Type B pancreatic cell (in vitro differentiated cells): Measurements from ENCODE around the gene COX6B1. TPM values are rescaled to one million over a fixed set of nuclear protein-coding genes. Genes with fewer than 3 reads are reported as not detected.

Experiments
- DNase-seq: peaks from one replicate; pipeline ENCODE4 v3.0.0; 2021; ENCODE audit warnings: mixed read lengths; ENCODE audit not compliant: unreplicated experiment; ENCODE audit errors: extremely low spot score
- H3K27ac Mint-ChIP-seq: 2 replicates; pipeline ENCODE4 v1.8.0; 2021; ENCODE audit warnings: mild to moderate bottlenecking, mixed read lengths
- H3K27me3 Mint-ChIP-seq: 2 replicates; pipeline ENCODE4 v1.8.0; 2021; ENCODE audit warnings: mixed read lengths
- H3K36me3 Mint-ChIP-seq: 2 replicates; pipeline ENCODE4 v1.8.0; 2021; ENCODE audit warnings: mixed read lengths
- H3K4me1 Mint-ChIP-seq: one replicate; pipeline ENCODE4 v1.8.0; 2021; ENCODE audit warnings: mixed read lengths; ENCODE audit not compliant: unreplicated experiment
- H3K4me3 Mint-ChIP-seq: 2 replicates; pipeline ENCODE4 v1.8.0; 2021; ENCODE audit warnings: mild to moderate bottlenecking, mixed read lengths
- H3K9me3 Mint-ChIP-seq: 2 replicates; pipeline ENCODE4 v1.8.0; 2021; ENCODE audit warnings: mixed read lengths
- CTCF ChIP-seq: fragments of 200-600 bp; sonication (generic); conservative IDR thresholded peaks from 2 replicates; pipeline ENCODE4 v1.5.0; 2021; ENCODE audit warnings: antibody characterized with exemption, mild to moderate bottlenecking
- total RNA-seq: library from RNA; stranded (reverse); gene quantifications from 2 replicates; pipeline ENCODE4 v1.2.1, GENCODE V29; 2021; ENCODE audit warnings: low replicate concordance

COX6B1 gene
- total RNA-seq, 1 donor from 2014 or later = 408 TPM

DNA sequence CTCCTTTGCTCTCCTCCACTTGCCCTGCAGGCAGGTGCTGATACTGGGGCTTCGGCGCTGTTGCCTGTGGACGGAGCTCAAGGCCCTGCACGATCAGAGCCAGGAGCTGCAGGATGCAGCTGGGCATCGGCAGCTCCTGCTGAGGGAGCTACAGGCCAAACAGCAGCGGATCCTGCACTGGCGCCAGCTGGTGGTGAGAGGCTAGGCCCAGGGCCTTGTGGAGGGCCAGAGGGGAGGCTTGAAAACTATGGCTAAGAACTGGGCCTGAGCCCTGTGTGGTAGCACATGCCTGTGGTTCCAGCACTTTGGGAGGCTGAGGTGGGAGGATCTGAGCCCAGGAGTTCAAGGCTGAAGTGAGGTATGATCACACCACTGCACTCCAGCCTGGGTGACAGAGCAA, 29.3 kb upstream of the COX6B1 start:
- H3K36me3 Mint-ChIP-seq = no peaks in the 10 kb centered on the region
- DNase-seq = no peak
- no peaks in the 10 kb centered on the region for H3K9me3 Mint-ChIP-seq
- H3K4me3 Mint-ChIP-seq = no peak overlapping the region
- no peaks in the 10 kb centered on the region for H3K4me1 Mint-ChIP-seq
- H3K27ac Mint-ChIP-seq = no peak overlapping the region
- TF ChIP-seq CTCF = no peak
- no peaks in the 10 kb centered on the region for H3K27me3 Mint-ChIP-seq

DNA sequence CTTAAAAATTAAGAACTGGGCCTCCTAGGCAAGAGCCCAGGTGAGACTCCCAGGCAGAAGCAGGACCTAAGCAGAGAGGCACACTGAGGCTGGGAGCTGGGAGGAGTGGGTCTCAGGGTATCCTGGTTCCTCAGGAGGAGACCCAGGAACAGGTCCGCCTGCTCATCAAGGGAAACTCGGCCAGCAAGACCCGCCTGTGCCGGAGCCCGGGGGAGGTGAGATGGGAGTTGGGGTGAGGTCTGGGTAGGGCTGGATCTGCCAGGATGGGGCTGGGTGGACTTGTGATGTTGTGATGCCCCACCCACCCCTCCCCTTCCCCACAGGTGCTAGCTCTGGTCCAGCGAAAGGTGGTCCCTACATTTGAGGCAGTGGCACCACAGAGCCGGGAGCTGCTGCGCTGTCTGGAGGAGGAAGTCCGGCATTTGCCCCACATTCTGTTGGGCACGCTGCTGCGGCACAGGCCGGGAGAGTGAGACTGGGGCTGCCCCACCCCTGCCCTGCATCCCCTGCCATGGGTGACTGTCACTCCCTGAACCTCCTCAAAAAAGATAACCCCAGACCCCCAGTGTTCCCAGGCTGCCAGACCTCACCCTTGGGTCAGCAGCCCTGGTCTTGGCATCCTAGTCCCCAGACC, 28.7 kb upstream of the COX6B1 start:
- H3K4me1 Mint-ChIP-seq = no peaks in the 10 kb centered on the region
- no peak overlapping the region for H3K4me3 Mint-ChIP-seq
- H3K27ac Mint-ChIP-seq = no peak overlapping the region
- no peaks in the 10 kb centered on the region for H3K9me3 Mint-ChIP-seq
- TF ChIP-seq CTCF = no peak
- no peak for DNase-seq
- H3K27me3 Mint-ChIP-seq = no peaks in the 10 kb centered on the region
- no peaks in the 10 kb centered on the region for H3K36me3 Mint-ChIP-seq

DNA sequence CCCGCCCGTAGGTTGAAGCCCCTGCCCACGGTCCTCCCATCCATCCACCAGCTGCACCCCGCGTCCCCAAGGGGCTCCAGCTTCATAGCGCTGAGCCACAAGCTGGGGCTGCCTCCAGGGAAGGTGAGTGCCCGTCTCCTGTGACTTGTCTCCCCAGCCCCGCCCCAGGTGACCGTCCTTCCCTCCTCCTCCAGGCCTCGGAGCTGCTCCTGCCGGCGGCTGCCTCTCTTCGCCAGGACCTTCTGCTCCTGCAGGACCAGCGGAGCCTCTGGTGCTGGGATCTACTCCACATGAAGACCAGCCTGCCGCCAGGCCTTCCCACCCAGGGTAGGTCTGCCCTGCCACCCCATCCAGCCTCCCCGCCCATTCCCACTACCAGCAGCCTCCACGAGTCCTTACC, 28.1 kb upstream of the COX6B1 start:
- no peak overlapping the region for H3K27ac Mint-ChIP-seq
- H3K36me3 Mint-ChIP-seq = no peaks in the 10 kb centered on the region
- H3K4me3 Mint-ChIP-seq = no peak overlapping the region
- no peaks in the 10 kb centered on the region for H3K27me3 Mint-ChIP-seq
- no peak for DNase-seq
- no peaks in the 10 kb centered on the region for H3K9me3 Mint-ChIP-seq
- no peak for TF ChIP-seq CTCF
- no peaks in the 10 kb centered on the region for H3K4me1 Mint-ChIP-seq

DNA sequence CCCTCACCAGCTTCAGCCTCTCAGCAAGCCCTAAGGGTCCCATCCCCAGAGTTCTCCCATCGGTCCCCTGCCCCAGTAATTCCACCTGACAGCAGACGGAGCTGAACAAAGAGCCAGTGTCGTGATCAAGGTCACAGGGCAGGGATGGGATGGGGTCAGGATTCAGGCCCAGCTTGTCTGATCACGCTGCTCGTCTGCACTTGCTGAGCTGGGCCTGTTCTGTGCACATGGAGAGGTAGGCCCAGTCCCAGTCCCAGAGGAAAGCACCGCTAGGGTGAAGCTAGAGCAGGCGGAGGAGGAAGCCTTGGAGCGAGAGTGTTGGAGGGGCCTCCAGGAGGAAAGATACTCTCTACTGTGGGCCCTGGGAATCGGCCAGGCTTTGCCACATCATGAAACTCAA, 26.4 kb upstream of the COX6B1 start:
- H3K27ac Mint-ChIP-seq = no peak overlapping the region
- H3K36me3 Mint-ChIP-seq = no peaks in the 10 kb centered on the region

DNA sequence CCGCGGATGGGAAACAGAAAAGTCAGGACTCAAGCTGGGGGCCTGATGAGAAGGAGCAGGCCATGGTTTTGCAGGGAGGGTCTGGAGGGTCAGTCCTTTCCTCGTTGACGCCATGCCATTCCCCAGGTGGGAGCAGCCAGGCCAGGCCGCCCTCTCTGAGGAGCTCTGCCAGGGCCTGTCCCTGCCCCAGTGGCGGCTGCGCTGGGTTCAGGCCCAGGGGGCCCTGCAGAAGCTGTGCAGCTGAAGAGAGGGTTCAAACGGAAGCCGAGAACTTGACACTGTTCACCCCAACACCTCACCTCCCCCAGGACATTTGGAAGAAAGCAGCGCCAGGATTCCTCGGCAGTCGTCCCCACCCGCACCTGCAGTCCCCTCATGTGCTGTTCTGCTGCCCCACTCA, 25.4 kb upstream of the COX6B1 start:
- Mint-ChIP-seq H3K9me3 (no peaks in the 10 kb centered on the region), H3K27me3 (no peaks in the 10 kb centered on the region)

More for the DNA sequence above, 26.4 kb upstream of the COX6B1 start:
- no peak for TF ChIP-seq CTCF
- no peak for DNase-seq
- H3K4me1 Mint-ChIP-seq = no peaks in the 10 kb centered on the region
- H3K9me3 Mint-ChIP-seq = no peaks in the 10 kb centered on the region
- no peaks in the 10 kb centered on the region for H3K27me3 Mint-ChIP-seq
- H3K4me3 Mint-ChIP-seq = no peak overlapping the region

More for the DNA sequence above, 25.4 kb upstream of the COX6B1 start:
- Mint-ChIP-seq H3K36me3 (no peaks in the 10 kb centered on the region), H3K4me3 (no peak overlapping the region), H3K27ac (no peak overlapping the region), H3K4me1 (no peaks in the 10 kb centered on the region)
- no peak for DNase-seq
- no peak for TF ChIP-seq CTCF
